Measurements from ENCODE around the gene GEMIN5. TPM values are rescaled to one million over a fixed set of nuclear protein-coding genes. Genes with fewer than 3 reads are reported as not detected.

Gene GEMIN5
- total and polyA plus RNA-seq, 2 of the 13 experiments (the other 11 are each of a cell fraction or from before 2014, with no cell fraction given), result 6.6 to 28.6 TPM

DNA sequence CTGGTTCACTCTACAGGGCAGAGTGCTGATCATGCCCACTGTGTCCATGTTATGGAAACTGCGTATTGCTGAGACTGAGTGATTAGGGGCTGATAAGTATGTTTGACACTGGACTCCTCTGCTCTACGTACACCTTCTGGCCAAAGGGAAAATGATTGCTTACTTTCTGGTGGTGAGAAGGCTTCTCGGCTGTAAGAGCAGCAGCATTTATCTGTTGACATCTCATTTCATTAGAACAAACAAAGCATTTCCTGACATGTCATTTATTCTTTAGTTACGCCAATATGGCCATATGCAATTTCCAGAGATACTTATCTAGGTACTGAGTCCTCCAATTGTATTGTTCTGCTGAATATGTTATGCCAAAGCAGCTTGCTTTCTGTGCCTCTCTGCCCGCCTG, 93.2 kb downstream of the GEMIN5 start (continued):
- TF ChIP-seq, protein P1, sequence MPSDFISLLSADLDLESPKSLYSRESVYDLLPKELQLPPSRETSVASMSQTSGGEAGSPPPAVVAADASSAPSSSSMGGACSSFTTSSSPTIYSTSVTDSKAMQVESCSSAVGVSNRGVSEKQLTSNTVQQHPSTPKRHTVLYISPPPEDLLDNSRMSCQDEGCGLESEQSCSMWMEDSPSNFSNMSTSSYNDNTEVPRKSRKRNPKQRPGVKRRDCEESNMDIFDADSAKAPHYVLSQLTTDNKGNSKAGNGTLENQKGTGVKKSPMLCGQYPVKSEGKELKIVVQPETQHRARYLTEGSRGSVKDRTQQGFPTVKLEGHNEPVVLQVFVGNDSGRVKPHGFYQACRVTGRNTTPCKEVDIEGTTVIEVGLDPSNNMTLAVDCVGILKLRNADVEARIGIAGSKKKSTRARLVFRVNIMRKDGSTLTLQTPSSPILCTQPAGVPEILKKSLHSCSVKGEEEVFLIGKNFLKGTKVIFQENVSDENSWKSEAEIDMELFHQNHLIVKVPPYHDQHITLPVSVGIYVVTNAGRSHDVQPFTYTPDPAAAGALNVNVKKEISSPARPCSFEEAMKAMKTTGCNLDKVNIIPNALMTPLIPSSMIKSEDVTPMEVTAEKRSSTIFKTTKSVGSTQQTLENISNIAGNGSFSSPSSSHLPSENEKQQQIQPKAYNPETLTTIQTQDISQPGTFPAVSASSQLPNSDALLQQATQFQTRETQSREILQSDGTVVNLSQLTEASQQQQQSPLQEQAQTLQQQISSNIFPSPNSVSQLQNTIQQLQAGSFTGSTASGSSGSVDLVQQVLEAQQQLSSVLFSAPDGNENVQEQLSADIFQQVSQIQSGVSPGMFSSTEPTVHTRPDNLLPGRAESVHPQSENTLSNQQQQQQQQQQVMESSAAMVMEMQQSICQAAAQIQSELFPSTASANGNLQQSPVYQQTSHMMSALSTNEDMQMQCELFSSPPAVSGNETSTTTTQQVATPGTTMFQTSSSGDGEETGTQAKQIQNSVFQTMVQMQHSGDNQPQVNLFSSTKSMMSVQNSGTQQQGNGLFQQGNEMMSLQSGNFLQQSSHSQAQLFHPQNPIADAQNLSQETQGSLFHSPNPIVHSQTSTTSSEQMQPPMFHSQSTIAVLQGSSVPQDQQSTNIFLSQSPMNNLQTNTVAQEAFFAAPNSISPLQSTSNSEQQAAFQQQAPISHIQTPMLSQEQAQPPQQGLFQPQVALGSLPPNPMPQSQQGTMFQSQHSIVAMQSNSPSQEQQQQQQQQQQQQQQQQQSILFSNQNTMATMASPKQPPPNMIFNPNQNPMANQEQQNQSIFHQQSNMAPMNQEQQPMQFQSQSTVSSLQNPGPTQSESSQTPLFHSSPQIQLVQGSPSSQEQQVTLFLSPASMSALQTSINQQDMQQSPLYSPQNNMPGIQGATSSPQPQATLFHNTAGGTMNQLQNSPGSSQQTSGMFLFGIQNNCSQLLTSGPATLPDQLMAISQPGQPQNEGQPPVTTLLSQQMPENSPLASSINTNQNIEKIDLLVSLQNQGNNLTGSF (CRISPR knock-in tag; IDR thresholded peaks at IDR 0.05), result no peak
- no peak for TF ChIP-seq SOX6 (IDR thresholded peaks at IDR 0.05)
- TF ChIP-seq SOX6 (CRISPR knock-in tag; IDR thresholded peaks at IDR 0.05), result peak; percentile 82
- TF ChIP-seq CHD4 (IDR thresholded peaks at IDR 0.05; ENCODE audit: borderline replicate concordance, low read length), result no peak
- TF ChIP-seq U2AF1 (optimal IDR thresholded peaks at IDR 0.05; ENCODE audit: low read depth, low read length), result no peak
- TF ChIP-seq ZNF264 (CRISPR knock-in tag; IDR thresholded peaks at IDR 0.05), result no peak
- TF ChIP-seq ZFP62 (CRISPR knock-in tag; IDR thresholded peaks at IDR 0.05), result no peak
- TF ChIP-seq MAFF (IDR thresholded peaks at IDR 0.05; ENCODE audit: low read depth, low read length), result no peak
- TF ChIP-seq ZNF12 (CRISPR knock-in tag; IDR thresholded peaks at IDR 0.05), result peak; percentile 24; the same call in 1 of the 2 replicates
- no peak for TF ChIP-seq MEIS1 (CRISPR knock-in tag; IDR thresholded peaks at IDR 0.05; ENCODE audit: borderline replicate concordance)
- TF ChIP-seq MAFK (conservative IDR thresholded peaks at IDR 0.05 in 1 of 2, IDR thresholded peaks at IDR 0.05 in 1 of 2; ENCODE audit: low read length in 2 of 2), result 0 out of 4 replicates have a peak, but pooled peaks of 1 of the 2 experiments have one; percentile 2
- TF ChIP-seq GTF2F1 (IDR thresholded peaks at IDR 0.05; ENCODE audit: low read length), result no peak
- TF ChIP-seq LRRFIP1 (CRISPR knock-in tag; conservative IDR thresholded peaks at IDR 0.05), result no peak
- no peak for TF ChIP-seq MYPOP (CRISPR knock-in tag; IDR thresholded peaks at IDR 0.05)
- TF ChIP-seq ZEB1 (IDR thresholded peaks at IDR 0.05; ENCODE audit: insufficient replicate concordance, low read depth), result no peak
- no peak for TF ChIP-seq ZNF652 (CRISPR knock-in tag; IDR thresholded peaks at IDR 0.05; ENCODE audit: borderline replicate concordance, low read depth)
- TF ChIP-seq ZBTB4 (CRISPR knock-in tag; IDR thresholded peaks at IDR 0.05; ENCODE audit: borderline replicate concordance), result no peak
- no peak for TF ChIP-seq ZBTB3 (CRISPR knock-in tag; IDR thresholded peaks at IDR 0.05; ENCODE audit: borderline replicate concordance, low read depth)
- TF ChIP-seq ZNF296 (CRISPR knock-in tag; conservative IDR thresholded peaks at IDR 0.05), result no peak
- no peak for TF ChIP-seq FOXM1 (CRISPR knock-in tag; IDR thresholded peaks at IDR 0.05)

Measured in HepG2 (cell line).